GM12892 (cell line): ENCODE measurements around the gene TMEM42.

ENCODE experiments used
- POLR2A ChIP-seq: IDR thresholded peaks from 2 replicates; pipeline ENCODE4 v1.6.1; 2011; ENCODE audit warnings: low read depth, low read length, control low read depth
- POLR2AphosphoS5 ChIP-seq: IDR thresholded peaks from 2 replicates; pipeline ENCODE4 v1.6.1; 2011; ENCODE audit warnings: low read depth, low read length, control low read depth

GRCh38 chr3:44896440-44896839 is 34.7 kb downstream of the TMEM42 start:
- TF ChIP-seq POLR2AphosphoS5 (no peak), POLR2A (no peak)
